Left lung (tissue), 10 donors: Measurements from ENCODE around the gene ARHGAP26. TPM values are rescaled to one million over a fixed set of nuclear protein-coding genes. Genes with fewer than 3 reads are reported as not detected.

ENCODE experiments used
- ATAC-seq: fragments of 200-7000 bp; cut with Tn5 transposase; one replicate; pipeline ENCODE4 v1.9.1; 2020; ENCODE audit warnings: moderate library complexity
- DNase-seq, 4 donors: peaks; one replicate each; pipeline ENCODE4 v3.0.0-alpha.2; 2013 to 2020
- H3K27ac ChIP-seq, 2 donors: fragments of 200-600 bp; sonication (generic) in 1 of 2; one replicate each; pipeline versions ENCODE4 v1.5.0 to v1.8.0; 2020 to 2021
- H3K27me3 ChIP-seq, 2 donors: fragments of 200-600 bp; sonication (generic) in 1 of 2; one replicate each; pipeline versions ENCODE4 v1.5.0 to v1.8.0; 2020 to 2021
- H3K36me3 ChIP-seq, 2 donors: fragments of 200-600 bp; sonication (generic) in 1 of 2; one replicate each; pipeline versions ENCODE4 v1.5.0 to v1.8.0; 2020 to 2021
- H3K4me1 ChIP-seq, 2 donors: fragments of 200-600 bp; one replicate each; pipeline ENCODE4 v1.8.0; 2021
- H3K4me3 ChIP-seq, 2 donors: fragments of 200-600 bp; sonication (generic) in 1 of 2; one replicate each; pipeline versions ENCODE4 v1.5.0 to v1.8.0; 2020 to 2021; ENCODE audit warnings: mild to moderate bottlenecking in 1 of 2
- H3K9me3 ChIP-seq, 2 donors: fragments of 200-600 bp; sonication (generic) in 1 of 2; one replicate each; pipeline versions ENCODE4 v1.5.0 to v1.8.0; 2020 to 2021
- intact Hi-C, 2 donors: fragments of 100-400 bp; cut with DNase I; formaldehyde crosslinking; loops; one replicate each; pipeline versions ENCODE4 v1.11.2 to v1.14.2; 2022
- polyA plus RNA-seq, 6 donors: library from polyadenylated mRNA; unstranded; fragments of 120-200 nt; gene quantifications; one replicate each; pipeline ENCODE4 v1.2.1, GENCODE V29; 2013; ENCODE audit not compliant: insufficient read length in 6 of 6
- total RNA-seq, 2 donors: library from RNA; stranded (reverse); fragmentation: NEBNext Ultra II Directional; extraction: Animal tissue kit (Norgen Biotek cat#: 25700); gene quantifications; one replicate each; pipeline ENCODE4 v1.2.1, GENCODE V29; 2021
- TF ChIP-seq, protein P1 (sequence below), 2 donors: fragments of 200-600 bp; sonication (generic) in 1 of 2; IDR thresholded peaks; one replicate each; pipeline versions ENCODE4 v1.5.0 to v1.8.0; 2021; ENCODE audit warnings: antibody characterized with exemption in 2 of 2
- donor health status: DM: no; HTN: yes; CAD: no.
- donor health status: DM: no; HTN: no; CAD: no.

Gene ARHGAP26
- total and polyA plus RNA-seq, 8 donors, result 13.9 to 61.9 (median 14.9) TPM

DNA sequence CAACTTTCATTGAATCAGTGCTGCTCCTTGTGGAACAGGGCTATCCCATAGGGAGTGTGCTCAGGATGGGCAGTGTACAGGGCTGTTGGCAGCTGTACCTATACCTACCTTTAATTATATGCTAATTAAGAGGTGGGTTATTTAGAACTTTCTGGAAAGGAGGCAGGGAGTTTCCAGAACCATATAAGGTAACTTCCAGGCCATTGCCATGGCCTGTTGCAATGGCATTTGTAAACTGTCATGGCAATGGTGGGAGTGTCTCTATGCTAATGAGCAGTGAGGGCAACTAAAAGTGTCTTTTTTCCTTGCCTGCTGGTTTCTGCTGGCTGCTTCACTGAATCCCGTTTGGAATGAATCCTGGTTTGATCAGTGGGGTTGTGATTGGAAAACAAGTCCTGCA lies 2.3 kb upstream of the ARHGAP26 start:
- no peak overlapping the region for H3K27ac ChIP-seq
- H3K36me3 ChIP-seq, result no peaks in the 10 kb centered on the region
- no peak overlapping the region for H3K4me3 ChIP-seq
- DNase-seq (no peak), ATAC-seq (no peak)
- H3K4me1 ChIP-seq, result peaks cover 7 to 25% of the 10 kb centered on the region in 2 donors
- H3K9me3 ChIP-seq, result no peaks in the 10 kb centered on the region
- H3K27me3 ChIP-seq, result no peaks in the 10 kb centered on the region
- TF ChIP-seq, protein P1, sequence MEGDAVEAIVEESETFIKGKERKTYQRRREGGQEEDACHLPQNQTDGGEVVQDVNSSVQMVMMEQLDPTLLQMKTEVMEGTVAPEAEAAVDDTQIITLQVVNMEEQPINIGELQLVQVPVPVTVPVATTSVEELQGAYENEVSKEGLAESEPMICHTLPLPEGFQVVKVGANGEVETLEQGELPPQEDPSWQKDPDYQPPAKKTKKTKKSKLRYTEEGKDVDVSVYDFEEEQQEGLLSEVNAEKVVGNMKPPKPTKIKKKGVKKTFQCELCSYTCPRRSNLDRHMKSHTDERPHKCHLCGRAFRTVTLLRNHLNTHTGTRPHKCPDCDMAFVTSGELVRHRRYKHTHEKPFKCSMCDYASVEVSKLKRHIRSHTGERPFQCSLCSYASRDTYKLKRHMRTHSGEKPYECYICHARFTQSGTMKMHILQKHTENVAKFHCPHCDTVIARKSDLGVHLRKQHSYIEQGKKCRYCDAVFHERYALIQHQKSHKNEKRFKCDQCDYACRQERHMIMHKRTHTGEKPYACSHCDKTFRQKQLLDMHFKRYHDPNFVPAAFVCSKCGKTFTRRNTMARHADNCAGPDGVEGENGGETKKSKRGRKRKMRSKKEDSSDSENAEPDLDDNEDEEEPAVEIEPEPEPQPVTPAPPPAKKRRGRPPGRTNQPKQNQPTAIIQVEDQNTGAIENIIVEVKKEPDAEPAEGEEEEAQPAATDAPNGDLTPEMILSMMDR (IDR thresholded peaks at IDR 0.05), result no peak
- intact Hi-C loops, result no loop called here

DNA sequence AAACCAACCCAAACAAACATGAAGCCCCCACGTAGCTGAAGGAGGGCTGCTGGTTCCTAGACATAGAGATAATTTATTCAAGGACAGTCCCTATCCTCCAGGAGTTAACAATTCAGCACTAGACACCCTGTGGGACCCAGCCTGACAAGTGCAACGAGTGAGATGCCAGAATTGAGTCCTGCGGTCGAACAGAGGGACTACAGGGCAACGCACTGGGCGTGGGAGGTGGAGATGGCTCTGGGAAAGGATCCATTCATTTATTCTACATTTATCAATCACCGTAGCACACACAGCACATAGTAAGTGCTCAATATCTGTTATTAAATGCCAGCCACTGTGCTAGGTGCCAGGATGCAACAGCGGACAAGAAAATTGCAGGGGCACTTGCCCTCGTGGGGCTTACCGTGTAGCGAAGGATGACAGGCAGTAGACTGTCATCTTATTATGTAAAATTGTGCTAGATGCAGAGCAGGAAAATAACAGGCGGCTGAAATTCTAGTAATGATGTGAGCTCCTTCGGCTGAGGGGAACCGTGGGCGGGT lies 855 bp upstream of the ARHGAP26 start:
- no peaks in the 10 kb centered on the region for H3K27me3 ChIP-seq
- H3K36me3 ChIP-seq, result no peaks in the 10 kb centered on the region
- ATAC-seq (no peak), DNase-seq (no peak)
- peaks cover 10 to 38% of the 10 kb centered on the region in 2 donors for H3K4me1 ChIP-seq
- H3K27ac ChIP-seq, result peak overlapping the region; percentile 81 to 92
- intact Hi-C loops, result no loop called here
- peak overlapping the region; percentile 79 to 93 for H3K4me3 ChIP-seq
- H3K9me3 ChIP-seq, result no peaks in the 10 kb centered on the region
- TF ChIP-seq, protein P1 (IDR thresholded peaks at IDR 0.05), result no peak

DNA sequence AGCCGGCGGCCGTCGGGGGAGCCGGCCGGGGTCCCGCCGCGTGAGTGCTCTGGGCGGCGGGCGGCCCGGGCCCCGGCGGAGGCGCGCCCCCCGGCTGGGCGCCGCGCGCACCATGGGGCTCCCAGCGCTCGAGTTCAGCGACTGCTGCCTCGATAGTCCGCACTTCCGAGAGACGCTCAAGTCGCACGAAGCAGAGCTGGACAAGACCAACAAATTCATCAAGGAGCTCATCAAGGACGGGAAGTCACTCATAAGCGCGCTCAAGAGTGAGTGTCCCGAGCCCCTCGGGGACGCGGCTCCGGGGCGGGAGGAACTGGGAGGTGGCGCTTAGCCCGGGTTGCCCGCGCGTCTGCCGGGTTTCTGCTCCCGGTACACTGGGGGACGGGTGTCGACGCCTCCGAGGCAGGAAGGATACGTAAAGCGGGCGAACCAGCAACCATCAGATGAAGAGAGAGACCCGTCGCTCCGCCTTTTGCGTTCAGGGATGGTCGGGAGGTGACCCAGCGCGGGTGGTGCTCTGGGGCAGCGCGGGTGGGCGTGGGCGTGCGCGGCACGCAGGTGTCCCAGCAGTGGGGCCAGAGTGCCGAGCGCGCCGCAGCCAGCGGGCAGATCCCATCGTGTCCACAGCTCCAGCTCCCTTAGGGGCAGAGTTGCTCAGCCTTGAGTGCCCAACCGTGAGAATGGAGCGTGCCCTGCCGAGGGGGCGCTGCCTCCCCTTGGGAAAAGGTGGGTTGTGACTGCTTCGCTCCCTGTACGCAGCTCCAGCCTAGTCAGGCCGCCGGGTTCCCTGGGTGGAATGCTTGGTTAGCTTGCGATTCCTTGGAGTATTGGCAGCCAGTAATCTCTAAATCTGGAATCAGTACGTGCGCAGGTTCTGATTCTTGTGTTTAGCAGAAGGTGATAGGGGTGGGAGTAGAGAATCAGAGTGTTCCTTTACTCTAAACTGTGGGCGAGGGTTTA lies 753 bp downstream of the ARHGAP26 start:
- peaks cover 10 to 53% of the 10 kb centered on the region in 2 donors for H3K4me1 ChIP-seq
- H3K9me3 ChIP-seq, result no peaks in the 10 kb centered on the region
- TF ChIP-seq, protein P1 (IDR thresholded peaks at IDR 0.05), result no peak
- ATAC-seq (peak; percentile 21), DNase-seq (peak; percentile 43 to 93 (median 60))
- H3K36me3 ChIP-seq, result no peaks in the 10 kb centered on the region
- H3K27me3 ChIP-seq, result no peaks in the 10 kb centered on the region
- intact Hi-C loops, result loop anchor here in 1 of 2 donors (10.0 kb wide), 1 partner anchor 104 kb away; no protein-coding TSS in a partner anchor
- peak overlapping the region; percentile 79 to 93 for H3K4me3 ChIP-seq
- peak overlapping the region; percentile 81 to 92 for H3K27ac ChIP-seq

DNA sequence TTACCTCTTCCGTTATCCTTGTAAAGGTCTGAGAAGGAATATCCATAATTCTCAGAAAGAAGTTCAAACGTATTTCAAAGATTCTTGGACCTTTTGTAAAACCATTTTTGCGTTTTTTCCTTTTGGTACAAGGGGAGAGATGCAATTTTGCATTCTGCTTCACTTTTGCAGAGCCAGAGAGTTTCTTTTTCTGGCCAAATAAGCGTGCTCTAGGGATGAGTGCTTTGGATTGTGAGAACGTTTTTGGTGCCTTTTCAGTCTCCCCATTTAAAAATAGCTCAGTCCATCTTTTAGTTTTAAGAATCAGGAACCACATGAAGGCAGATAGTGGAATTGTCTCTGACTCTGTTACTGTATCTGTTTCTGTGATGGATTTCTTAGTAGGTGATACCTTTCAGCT lies 1.5 kb downstream of the ARHGAP26 start:
- Histone ChIP-seq H3K4me1 (peaks cover 10 to 60% of the 10 kb centered on the region in 2 donors), H3K4me3 (peak overlapping the region; percentile 79 to 93), H3K36me3 (no peaks in the 10 kb centered on the region), H3K27me3 (no peaks in the 10 kb centered on the region), H3K9me3 (no peaks in the 10 kb centered on the region), H3K27ac (peak overlapping the region; percentile 81 to 92)
- no peak for DNase-seq
- TF ChIP-seq, protein P1 (IDR thresholded peaks at IDR 0.05), result no peak
- ATAC-seq, result no peak
- intact Hi-C loops, result loop anchor here in 1 of 2 donors (10.0 kb wide), 1 partner anchor 103 kb away; no protein-coding TSS in a partner anchor
